Endometrial microvascular endothelial cells (primary cell): ENCODE data around the gene GAD1. TPM values are rescaled to one million over a fixed set of nuclear protein-coding genes. Genes with fewer than 3 reads are reported as not detected.

Experiments used
- in situ Hi-C: cut with HindIII; loops from 2 replicates; pipeline ENCODE4 v1.10.0; 2017; ENCODE audit warnings: low sequenced_read_pairs, low pct_unique_long_range_greater_than_20kb; ENCODE audit errors: inconsistent ontology term
- total RNA-seq: library from RNA; depleted of rRNA; stranded (reverse); fragments of >200 nt; gene quantifications from one replicate; pipeline ENCODE4 v1.2.3, GENCODE V29; 2015; ENCODE audit errors: inconsistent ontology term

Gene GAD1
- total RNA-seq, 1 donor from 2014 or later: not detected

GRCh38 chr2:170881840-170882239 lies 65.2 kb downstream of the GAD1 start:
- in situ Hi-C loops: no loop called here

DNA sequence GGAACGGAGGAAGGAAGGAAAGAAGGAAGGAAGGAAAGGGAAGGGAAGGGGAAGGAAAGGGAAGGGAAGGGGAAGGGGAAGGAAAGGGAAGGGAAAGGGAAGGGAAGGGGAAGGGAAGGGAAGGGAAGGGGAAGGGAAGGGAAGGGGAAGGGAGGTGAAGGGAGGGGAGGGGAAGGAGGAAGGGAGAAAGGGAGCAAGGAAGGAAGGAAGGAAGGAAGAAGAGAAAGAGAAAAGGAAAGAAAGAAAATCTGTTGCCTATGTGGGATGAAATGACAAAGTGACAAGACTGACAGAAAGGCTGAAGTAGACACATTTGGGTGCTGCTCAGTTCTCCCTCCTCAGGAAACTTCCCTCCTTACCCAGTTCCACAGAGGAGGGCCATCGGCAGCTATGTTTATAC lies 66.1 kb downstream of the GAD1 start:
- in situ Hi-C loops: no loop called here

- in situ Hi-C loops: no loop called here
These were observed 67.0 kb downstream of the GAD1 start for GRCh38 chr2:170883683-170884082.

- in situ Hi-C loops: no loop called here
These were observed 68.6 kb downstream of the GAD1 start for GRCh38 chr2:170885130-170885791.

GRCh38 chr2:170886386-170886785 lies 69.7 kb downstream of the GAD1 start:
- in situ Hi-C loops: no loop called here

DNA sequence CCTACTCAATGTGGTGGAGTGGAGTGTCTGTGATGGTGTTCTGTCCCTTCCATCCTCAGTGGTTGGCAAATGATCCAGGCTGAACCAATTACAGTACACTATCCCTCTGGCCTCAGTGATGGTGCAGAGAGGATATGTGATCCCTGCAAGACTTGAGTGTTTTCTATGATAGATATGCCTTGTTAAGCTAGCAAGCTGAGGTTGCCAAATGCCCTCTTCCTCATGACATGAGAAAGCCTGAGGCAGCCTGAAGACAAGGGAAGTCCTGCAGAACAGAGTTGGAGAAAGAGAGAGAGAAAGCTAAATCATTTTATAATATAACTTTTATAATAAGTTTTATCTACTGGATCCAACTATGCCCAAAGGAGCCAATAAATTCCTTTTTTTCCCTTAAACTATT lies 70.8 kb downstream of the GAD1 start:
- in situ Hi-C loops: no loop called here

DNA sequence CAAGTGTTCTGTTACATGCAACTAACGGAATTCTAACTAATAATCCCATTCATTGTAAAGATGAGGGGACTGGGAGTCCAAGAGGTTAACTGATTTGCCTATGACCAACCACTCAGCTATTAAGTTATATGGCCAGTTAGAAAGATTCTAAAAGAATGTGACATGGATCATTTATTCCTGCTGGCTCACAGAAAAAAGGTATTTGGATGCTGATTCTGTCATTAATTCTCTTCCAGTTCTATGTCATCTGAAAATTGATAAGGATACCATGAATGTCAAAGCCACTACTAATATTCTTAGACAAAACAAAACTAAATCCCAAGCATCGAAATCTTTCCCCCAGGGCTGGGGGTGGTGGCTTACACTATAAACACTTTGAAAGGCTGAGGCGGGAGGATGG lies 71.2 kb downstream of the GAD1 start:
- in situ Hi-C loops: no loop called here

DNA sequence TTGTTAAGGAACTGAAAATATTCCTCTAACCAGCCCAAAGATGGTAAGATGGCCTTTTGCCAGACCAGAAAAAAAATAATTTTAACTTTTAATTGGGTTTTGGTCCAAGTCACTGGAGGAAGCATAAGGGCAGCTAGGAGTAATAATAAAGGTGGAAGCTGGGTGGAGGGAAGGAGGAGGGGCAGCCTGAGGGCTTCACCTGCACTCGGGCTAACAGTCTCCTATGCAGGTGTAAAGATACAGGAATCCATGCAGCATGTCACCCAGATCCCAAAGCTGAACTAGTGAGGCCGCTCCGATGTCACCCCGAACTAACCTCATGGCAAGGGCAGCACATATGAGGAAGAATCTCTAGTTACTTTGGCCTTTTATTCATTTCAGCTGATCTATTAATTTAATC lies 75.2 kb downstream of the GAD1 start:
- in situ Hi-C loops: no loop called here

- in situ Hi-C loops: no loop called here
These were observed 75.8 kb downstream of the GAD1 start for GRCh38 chr2:170892391-170892951.

DNA sequence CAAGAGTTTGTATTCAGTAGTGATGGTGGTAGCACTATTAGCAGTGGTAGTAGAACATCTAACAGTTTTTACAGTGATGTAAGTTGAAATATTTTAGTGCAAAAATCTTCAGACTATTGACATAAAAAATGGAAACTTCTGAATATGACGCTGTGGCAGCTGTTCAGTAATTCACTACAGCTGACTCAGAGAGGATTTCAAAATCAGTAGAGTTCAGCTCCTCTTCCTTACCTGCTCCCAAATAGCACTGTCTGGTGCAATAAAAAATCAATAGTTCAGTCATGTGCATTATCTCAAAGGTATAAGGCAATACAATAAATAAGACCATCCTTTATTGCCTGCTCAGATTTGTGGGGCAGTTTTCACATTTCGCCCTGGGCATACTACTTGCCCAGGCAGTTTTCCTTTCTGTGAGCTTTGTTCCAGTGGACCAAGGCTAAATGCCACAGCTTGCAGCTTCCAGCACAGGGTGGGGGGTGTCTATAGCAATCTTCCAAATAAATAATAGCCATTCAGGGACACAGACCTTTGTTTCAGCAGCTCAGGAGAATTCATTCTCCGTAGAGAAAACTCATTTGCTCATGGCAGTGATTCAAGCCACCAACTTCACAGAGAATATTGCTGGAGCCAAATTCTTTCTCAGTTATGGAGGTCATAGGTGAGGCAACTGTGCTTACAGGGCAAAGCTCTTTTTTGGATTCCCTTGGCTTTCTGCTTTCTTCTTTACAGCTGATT lies 78.5 kb downstream of the GAD1 start:
- in situ Hi-C loops: no loop called here

DNA sequence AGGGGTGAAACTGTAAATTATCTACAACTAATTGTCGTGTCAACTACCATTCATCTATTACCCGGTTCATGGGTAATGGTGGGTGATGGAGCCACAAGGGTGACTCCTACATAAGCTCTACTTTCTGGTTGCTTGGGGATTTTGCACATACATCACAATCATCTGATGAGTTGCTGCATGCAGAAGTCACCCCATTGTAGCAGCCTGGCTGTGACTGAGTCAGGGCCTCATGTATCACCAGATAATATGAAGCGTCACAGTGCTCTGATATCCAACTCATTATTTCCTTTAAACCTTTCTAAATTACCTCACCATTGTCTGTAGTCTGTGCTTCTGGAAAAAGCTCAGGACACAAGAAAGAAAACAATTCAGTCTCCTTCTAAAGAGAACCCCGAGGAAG lies 79.9 kb downstream of the GAD1 start:
- in situ Hi-C loops: no loop called here

- in situ Hi-C loops: no loop called here
These were observed 80.4 kb downstream of the GAD1 start for GRCh38 chr2:170897108-170897507.

DNA sequence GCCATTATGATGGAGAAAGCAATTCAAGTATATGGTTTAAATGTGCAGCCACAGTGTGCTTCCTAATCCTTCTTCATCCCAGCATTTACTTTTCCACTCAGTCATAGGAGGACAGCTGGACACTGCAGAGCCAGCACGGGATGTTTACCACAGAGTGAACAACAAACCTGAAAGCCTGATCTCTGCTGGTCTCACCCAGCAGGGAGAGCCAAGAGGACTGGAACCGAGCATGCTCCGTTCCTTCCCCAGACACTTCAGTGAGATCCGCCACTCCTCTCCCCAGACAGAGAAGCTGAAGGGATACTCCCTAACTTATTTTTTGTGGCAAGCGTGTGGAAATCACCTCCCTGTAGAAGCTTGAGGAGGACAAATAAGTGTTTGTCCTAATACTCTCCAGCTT lies 89.2 kb downstream of the GAD1 start:
- in situ Hi-C loops: no loop called here

Other genes starting within 250 kb of the GAD1 start
- gene SP5, start 101.5 kb upstream of the GAD1 start, total RNA-seq: not detected
- gene ERICH2, start 46.5 kb upstream of the GAD1 start, total RNA-seq: not detected
- 82.4 TPM for gene GORASP2, start 112.4 kb downstream of the GAD1 start, total RNA-seq